HK-2 (cell line): Measurements from ENCODE around the gene GOLGA8H.
"Not testable (repeated sequence)": the region's sequence is repeated elsewhere in the genome, so short reads cannot be mapped to it uniquely, and the experiment has no call there.

Source experiments
- DNase-seq: peaks from one replicate; pipeline ENCODE4 v3.0.0-alpha.2; 2018; ENCODE audit not compliant: unreplicated experiment

The GOLGA8H gene

GRCh38 chr15:30603796-30604195 lies at the start of gene GOLGA8H:
TSS of gene GOLGA8H (plus strand) at chr15:30604028. CDS start at chr15:30604126, 98 bp downstream.
- not testable (repeated sequence) for DNase-seq

GRCh38 chr15:30566949-30567348 lies 36.9 kb upstream of the GOLGA8H start:
- peak; percentile 5 for DNase-seq

- DNase-seq: not testable (repeated sequence)
Measured at GRCh38 chr15:30573012-30573491, 30.8 kb upstream of the GOLGA8H start.

GRCh38 chr15:30579394-30579970 lies 24.3 kb upstream of the GOLGA8H start:
- not testable (repeated sequence) for DNase-seq

- DNase-seq: not testable (repeated sequence)
Measured at GRCh38 chr15:30580716-30581115, 23.1 kb upstream of the GOLGA8H start.

GRCh38 chr15:30598953-30599352 lies 4.9 kb upstream of the GOLGA8H start:
- DNase-seq: not testable (repeated sequence)

- not testable (repeated sequence) for DNase-seq
Measured at GRCh38 chr15:30612271-30612670, 8.4 kb downstream of the GOLGA8H start.

GRCh38 chr15:30621342-30621741 lies 17.5 kb downstream of the GOLGA8H start:
- not testable (repeated sequence) for DNase-seq

GRCh38 chr15:30625436-30626193 lies 21.8 kb downstream of the GOLGA8H start, which contains the start of gene ARHGAP11B:
TSS of gene ARHGAP11B (plus strand) at chr15:30626128.
- peak; percentile 89 for DNase-seq

- peak; percentile 7 for DNase-seq
Measured at GRCh38 chr15:30626194-30626565, 22.4 kb downstream of the GOLGA8H start.

- DNase-seq: peak; percentile 7
Measured at GRCh38 chr15:30626632-30627031, 22.8 kb downstream of the GOLGA8H start.

GRCh38 chr15:30650012-30650929 lies 46.4 kb downstream of the GOLGA8H start:
- no peak for DNase-seq

- DNase-seq: not testable (repeated sequence)
Measured at GRCh38 chr15:30661154-30661553, 57.3 kb downstream of the GOLGA8H start.
